Naive thymus-derived CD8-positive, alpha-beta T cell (primary cell): ENCODE data around the gene LGALS4. TPM values are rescaled to one million over a fixed set of nuclear protein-coding genes. Genes with fewer than 3 reads are reported as not detected.
"Not testable (repeated sequence)": the region's sequence is repeated elsewhere in the genome, so short reads cannot be mapped to it uniquely, and the experiment has no call there.

Source experiments
- ATAC-seq, 2 donors: fragments of 150-1000 bp; cut with Tn5 transposase in 1 of 2; sonication (Bioruptor Pico), chemical (Tn5 transposase) in 1 of 2; 1 replicate in 1 of 2; 2 replicates in 1 of 2; pipeline ENCODE4 v1.10.0; 2021; ENCODE audit warnings: mild to moderate bottlenecking in 2 of 2, moderate library complexity in 2 of 2
- POLR2A ChIA-PET: fragments of 350-600 bp; sonication (Branson Sonifier 250); formaldehyde crosslinking; loops from one replicate; lab custom pipeline; 2021; ENCODE audit warnings: antibody characterized with exemption; lab: Charles Lee
- DNase-seq, 10 donors: peaks; one replicate each; pipeline versions ENCODE4 v3.0.0 to v3.0.0-alpha.2; 2020 to 2022
- H3K27ac Mint-ChIP-seq, 10 donors: one replicate each; pipeline ENCODE4 v1.8.0; 2020 to 2022; ENCODE audit warnings: mild to moderate bottlenecking in 10 of 10, mixed read lengths in 10 of 10, moderate library complexity in 4 of 10, inconsistent platforms in 1 of 10
- H3K27me3 Mint-ChIP-seq, 5 donors: one replicate each; pipeline ENCODE4 v1.8.0; 2021 to 2022; ENCODE audit warnings: mixed read lengths in 5 of 5
- H3K36me3 Mint-ChIP-seq, 3 donors: one replicate each; pipeline ENCODE4 v1.8.0; 2020 to 2022; ENCODE audit warnings: mixed read lengths in 3 of 3, mild to moderate bottlenecking in 2 of 3, inconsistent platforms in 1 of 3
- H3K4me1 Mint-ChIP-seq, 4 donors: one replicate each; pipeline ENCODE4 v1.8.0; 2021 to 2022; ENCODE audit warnings: mixed read lengths in 4 of 4
- H3K4me3 Mint-ChIP-seq, 10 donors: one replicate each; pipeline ENCODE4 v1.8.0; 2020 to 2022; ENCODE audit warnings: mild to moderate bottlenecking in 10 of 10, mixed read lengths in 10 of 10, moderate library complexity in 6 of 10, inconsistent platforms in 1 of 10
- H3K9me3 Mint-ChIP-seq, 9 donors: one replicate each; pipeline ENCODE4 v1.8.0; 2020 to 2022; ENCODE audit warnings: mixed read lengths in 9 of 9, mild to moderate bottlenecking in 3 of 9, inconsistent platforms in 1 of 9, moderate library complexity in 1 of 9
- polyA plus RNA-seq, 3 donors: library from polyadenylated mRNA; unstranded; fragments of 300-500 nt; fragmentation: Illumina TruSeq; gene quantifications; one replicate each; pipeline ENCODE4 v1.2.3, GENCODE V29; 2021
- total RNA-seq, 8 experiments: library from RNA in 2 of 8; stranded (reverse) in 2 of 8; gene quantifications; one replicate each; pipeline ENCODE4 v1.2.3 and lab custom pipeline; 2021 to 2026

Gene LGALS4
- total and polyA plus RNA-seq, 5 experiments from 2014 or later = 0.27 to 10.7 (median 9.6) TPM; not detected in 2

GRCh38 chr19:38834590-38834989 lies 21.8 kb upstream of the LGALS4 start:
- Mint-ChIP-seq H3K4me3 (no peak overlapping the region), H3K36me3 (peaks cover 0 to 51% (median 21%) of the 10 kb centered on the region in 3 donors), H3K4me1 (peaks cover 15 to 42% (median 34%) of the 10 kb centered on the region in 4 donors), H3K27me3 (no peaks in the 10 kb centered on the region), H3K9me3 (no peaks in the 10 kb centered on the region), H3K27ac (peak overlapping the region in 2 of 10 donors; percentile 14 to 75)
- no peak for DNase-seq
- POLR2A ChIA-PET = interaction anchor here (0.5 to 5.6 kb wide), 5 partner anchors 10 to 181 kb away, joined by 3 to 88 read pairs (median 3); partner anchors contain the start of genes HNRNPL and RINL
- ATAC-seq = no peak

- DNase-seq (no peak), ATAC-seq (no peak)
- Mint-ChIP-seq H3K27me3 (no peaks in the 10 kb centered on the region), H3K4me3 (no peak overlapping the region), H3K36me3 (peaks cover 0 to 49% (median 20%) of the 10 kb centered on the region in 3 donors), H3K9me3 (no peaks in the 10 kb centered on the region), H3K4me1 (peaks cover 12 to 44% (median 31%) of the 10 kb centered on the region in 4 donors), H3K27ac (peak overlapping the region in 6 of 10 donors; percentile 5 to 69 (median 25))
- POLR2A ChIA-PET = interaction anchor here (0.8 to 5.6 kb wide), 5 partner anchors 8 to 16 kb away, joined by 3 to 88 read pairs (median 3); partner anchors contain the start of gene HNRNPL
These were observed 21.4 kb upstream of the LGALS4 start for GRCh38 chr19:38834104-38834490.

- ATAC-seq = no peak
- peaks cover 0 to 47% (median 17%) of the 10 kb centered on the region in 3 donors for H3K36me3 Mint-ChIP-seq
- POLR2A ChIA-PET = interaction anchor here (0.6 to 5.6 kb wide), 4 partner anchors 9 to 37 kb away, joined by 3 to 88 read pairs (median 3); partner anchors contain the start of gene HNRNPL
- no peaks in the 10 kb centered on the region for H3K9me3 Mint-ChIP-seq
- H3K4me3 Mint-ChIP-seq = peak overlapping the region in 2 of 10 donors; percentile 30 to 43
- no peak for DNase-seq
- peak overlapping the region in 2 of 10 donors; percentile 25 to 71 for H3K27ac Mint-ChIP-seq
- H3K27me3 Mint-ChIP-seq = no peaks in the 10 kb centered on the region
- peaks cover 8 to 41% (median 27%) of the 10 kb centered on the region in 4 donors for H3K4me1 Mint-ChIP-seq
These were observed 20.3 kb upstream of the LGALS4 start for GRCh38 chr19:38833092-38833425.

- Mint-ChIP-seq H3K9me3 (no peaks in the 10 kb centered on the region), H3K36me3 (peaks cover 0 to 44% (median 12%) of the 10 kb centered on the region in 3 donors), H3K27me3 (no peaks in the 10 kb centered on the region), H3K4me1 (peaks cover 9 to 53% (median 44%) of the 10 kb centered on the region in 4 donors), H3K4me3 (peak overlapping the region; percentile 90 to 97 (median 94)), H3K27ac (peak overlapping the region; percentile 87 to 99 (median 96))
- POLR2A ChIA-PET = interaction anchor here (0.6 to 5.6 kb wide), 14 partner anchors 9 to 574 kb away, joined by 3 to 88 read pairs (median 4); partner anchors contain the start of genes EIF3K, HNRNPL and RINL
- no peak for ATAC-seq
- DNase-seq = peak in 1 of 10 donors; percentile 13
These were observed 18.4 kb upstream of the LGALS4 start for GRCh38 chr19:38831142-38831605.

- no peak for ATAC-seq
- POLR2A ChIA-PET = interaction anchor here (0.6 to 5.6 kb wide), 7 partner anchors 13 to 1708 kb away, joined by 3 to 88 read pairs (median 5); partner anchors contain the start of genes HNRNPL and RINL
- peak overlapping the region in 7 of 10 donors; percentile 87 to 99 (median 95) for H3K27ac Mint-ChIP-seq
- no peaks in the 10 kb centered on the region for H3K27me3 Mint-ChIP-seq
- peaks cover 0 to 38% (median 12%) of the 10 kb centered on the region in 3 donors for H3K36me3 Mint-ChIP-seq
- H3K4me1 Mint-ChIP-seq = peaks cover 9 to 59% (median 49%) of the 10 kb centered on the region in 4 donors
- no peak for DNase-seq
- H3K4me3 Mint-ChIP-seq = peak overlapping the region; percentile 90 to 97 (median 94)
- H3K9me3 Mint-ChIP-seq = no peaks in the 10 kb centered on the region
These were observed 17.4 kb upstream of the LGALS4 start for GRCh38 chr19:38830039-38830733.

- not testable (repeated sequence) for H3K27me3 Mint-ChIP-seq, H3K9me3 Mint-ChIP-seq, H3K27ac Mint-ChIP-seq, DNase-seq, ATAC-seq
- POLR2A ChIA-PET = interaction anchor here (0.6 kb wide), 1 partner anchor 64 kb away, joined by 3 read pairs; no protein-coding TSS in a partner anchor
- Mint-ChIP-seq H3K36me3 (peaks cover 0 to 47% (median 12%) of the 10 kb centered on the region in 3 donors), H3K4me1 (peaks cover 12 to 67% (median 59%) of the 10 kb centered on the region in 4 donors), H3K4me3 (peak overlapping the region in 2 of 10 donors; percentile 95 to 97)
These were observed 16.5 kb upstream of the LGALS4 start for GRCh38 chr19:38829203-38829602.

GRCh38 chr19:38826856-38827551 lies 14.3 kb upstream of the LGALS4 start:
- POLR2A ChIA-PET = interaction anchor here (0.7 to 1.2 kb wide), 2 partner anchors 15 kb away, joined by 3 to 5 read pairs; no protein-coding TSS in a partner anchor
- Mint-ChIP-seq H3K27me3 (no peaks in the 10 kb centered on the region), H3K4me1 (peaks cover 20 to 69% (median 60%) of the 10 kb centered on the region in 4 donors), H3K36me3 (peaks cover 0 to 64% (median 21%) of the 10 kb centered on the region in 3 donors), H3K4me3 (peak overlapping the region in 2 of 10 donors; percentile 14 to 34), H3K27ac (peak overlapping the region in 3 of 10 donors; percentile 20 to 55 (median 33)), H3K9me3 (no peaks in the 10 kb centered on the region)
- ATAC-seq = no peak
- DNase-seq = no peak

- not testable (repeated sequence) for H3K9me3 Mint-ChIP-seq, H3K27me3 Mint-ChIP-seq, H3K27ac Mint-ChIP-seq, ATAC-seq, H3K4me3 Mint-ChIP-seq, DNase-seq
- peaks cover 0 to 65% (median 21%) of the 10 kb centered on the region in 3 donors for H3K36me3 Mint-ChIP-seq
- H3K4me1 Mint-ChIP-seq = peaks cover 15 to 68% (median 51%) of the 10 kb centered on the region in 4 donors
- POLR2A ChIA-PET = interaction anchor here (1.2 kb wide), 1 partner anchor 16 kb away, joined by 3 read pairs; no protein-coding TSS in a partner anchor
These were observed 13.2 kb upstream of the LGALS4 start for GRCh38 chr19:38825936-38826335.

GRCh38 chr19:38821230-38821825 lies 8.6 kb upstream of the LGALS4 start:
- H3K9me3 Mint-ChIP-seq, H3K27me3 Mint-ChIP-seq, ATAC-seq, H3K4me3 Mint-ChIP-seq, DNase-seq: not testable (repeated sequence)
- H3K36me3 Mint-ChIP-seq = peaks cover 0 to 61% (median 15%) of the 10 kb centered on the region in 3 donors
- H3K4me1 Mint-ChIP-seq = peaks cover 21 to 45% (median 27%) of the 10 kb centered on the region in 4 donors
- peak overlapping the region in 2 of 10 donors; percentile 50 to 79 for H3K27ac Mint-ChIP-seq
- POLR2A ChIA-PET = interaction anchor here (1.2 kb wide), 1 partner anchor 12 kb away, joined by 3 read pairs; no protein-coding TSS in a partner anchor

GRCh38 chr19:38819231-38819920 lies 6.6 kb upstream of the LGALS4 start:
- Mint-ChIP-seq H3K4me1 (peaks cover 7 to 30% (median 18%) of the 10 kb centered on the region in 4 donors), H3K27me3 (no peaks in the 10 kb centered on the region), H3K27ac (peak overlapping the region in 4 of 10 donors; percentile 6 to 75 (median 47)), H3K4me3 (no peak overlapping the region), H3K36me3 (peaks cover 0 to 64% (median 16%) of the 10 kb centered on the region in 3 donors), H3K9me3 (no peaks in the 10 kb centered on the region)
- no peak for DNase-seq
- POLR2A ChIA-PET = interaction anchor here (0.5 to 0.7 kb wide), 2 partner anchors 58 to 425 kb away, joined by 5 to 7 read pairs; no protein-coding TSS in a partner anchor
- no peak for ATAC-seq

- Mint-ChIP-seq H3K27ac (peak overlapping the region in 2 of 10 donors; percentile 13 to 68), H3K9me3 (no peaks in the 10 kb centered on the region), H3K4me3 (no peak overlapping the region), H3K27me3 (no peaks in the 10 kb centered on the region), H3K4me1 (peaks cover 0 to 18% (median 9%) of the 10 kb centered on the region in 4 donors), H3K36me3 (peaks cover 0 to 48% (median 8%) of the 10 kb centered on the region in 3 donors)
- POLR2A ChIA-PET = no interaction called here
- DNase-seq (no peak), ATAC-seq (no peak)
These were observed 4.3 kb upstream of the LGALS4 start for GRCh38 chr19:38817081-38817480.
